Naive thymus-derived CD4-positive, alpha-beta T cell (primary cell): ENCODE data around the gene MARS1. TPM values are rescaled to one million over a fixed set of nuclear protein-coding genes. Genes with fewer than 3 reads are reported as not detected.
"Not testable (repeated sequence)": the region's sequence is repeated elsewhere in the genome, so short reads cannot be mapped to it uniquely, and the experiment has no call there.

Experiments used
- ATAC-seq: fragments of 150-1000 bp; cut with Tn5 transposase; 2 replicates; pipeline ENCODE4 v1.10.0; 2021; ENCODE audit warnings: mild to moderate bottlenecking, moderate library complexity
- CTCF ChIA-PET: fragments of 350-600 bp; sonication (Branson Sonifier 250); formaldehyde crosslinking; loops from one replicate; lab custom pipeline; 2021; ENCODE audit warnings: antibody characterized with exemption; lab: Charles Lee
- POLR2A ChIA-PET: fragments of 350-600 bp; sonication (Branson Sonifier 250); formaldehyde crosslinking; loops from one replicate; lab custom pipeline; 2021; ENCODE audit warnings: antibody characterized with exemption, inconsistent platforms; lab: Charles Lee
- DNase-seq, 9 donors: peaks; one replicate each; pipeline versions ENCODE4 v3.0.0 to v3.0.0-alpha.2; 2020 to 2022; ENCODE audit warnings: mixed read lengths in 1 of 9
- H3K27ac ChIP-seq: one replicate; pipeline ENCODE4 v1.7.0; 2013; ENCODE audit warnings: mild to moderate bottlenecking, low read depth, low read length, moderate library complexity
- H3K27me3 ChIP-seq, 2 donors: one replicate each; pipeline ENCODE4 v1.7.0; 2013; ENCODE audit warnings: low read length in 2 of 2, mild to moderate bottlenecking in 2 of 2, moderate library complexity in 2 of 2; ENCODE audit not compliant: control insufficient read depth in 2 of 2, insufficient read depth in 2 of 2
- H3K36me3 ChIP-seq, 3 experiments: 1 replicate in 2 of 3; 2 replicates in 1 of 3; pipeline ENCODE4 v1.7.0; 2013; ENCODE audit warnings: low read length in 3 of 3, mild to moderate bottlenecking in 3 of 3, moderate library complexity in 1 of 3; ENCODE audit not compliant: insufficient read depth in 3 of 3, control insufficient read depth in 2 of 3
- H3K4me1 ChIP-seq, 2 donors: one replicate each; pipeline ENCODE4 v1.7.0; 2013; ENCODE audit warnings: low read length in 2 of 2, mild to moderate bottlenecking in 2 of 2, moderate library complexity in 1 of 2; ENCODE audit not compliant: control insufficient read depth in 2 of 2, insufficient read depth in 2 of 2
- H3K4me3 ChIP-seq: 2 replicates; pipeline ENCODE4 v1.7.0; 2013; ENCODE audit warnings: mild to moderate bottlenecking, low read length
- H3K9me3 ChIP-seq, 3 experiments: 1 replicate in 2 of 3; 2 replicates in 1 of 3; pipeline ENCODE4 v1.7.0; 2013; ENCODE audit warnings: low read length in 3 of 3; ENCODE audit not compliant: control insufficient read depth in 2 of 3
- H3K27ac Mint-ChIP-seq, 9 donors: one replicate each; pipeline ENCODE4 v1.8.0; 2020 to 2022; ENCODE audit warnings: mixed read lengths in 9 of 9, mild to moderate bottlenecking in 8 of 9, moderate library complexity in 5 of 9, inconsistent platforms in 2 of 9
- H3K27me3 Mint-ChIP-seq, 5 donors: one replicate each; pipeline ENCODE4 v1.8.0; 2021 to 2022; ENCODE audit warnings: mixed read lengths in 5 of 5, mild to moderate bottlenecking in 1 of 5
- H3K36me3 Mint-ChIP-seq, 5 donors: one replicate each; pipeline ENCODE4 v1.8.0; 2020 to 2022; ENCODE audit warnings: mixed read lengths in 5 of 5, mild to moderate bottlenecking in 3 of 5, inconsistent platforms in 1 of 5
- H3K4me1 Mint-ChIP-seq, 7 donors: one replicate each; pipeline ENCODE4 v1.8.0; 2020 to 2022; ENCODE audit warnings: mixed read lengths in 7 of 7, mild to moderate bottlenecking in 3 of 7, inconsistent platforms in 1 of 7
- H3K4me3 Mint-ChIP-seq, 10 donors: one replicate each; pipeline ENCODE4 v1.8.0; 2020 to 2022; ENCODE audit warnings: mild to moderate bottlenecking in 10 of 10, mixed read lengths in 10 of 10, moderate library complexity in 6 of 10, inconsistent platforms in 2 of 10
- H3K9me3 Mint-ChIP-seq, 11 donors: one replicate each; pipeline ENCODE4 v1.8.0; 2020 to 2022; ENCODE audit warnings: mixed read lengths in 11 of 11, mild to moderate bottlenecking in 4 of 11, inconsistent platforms in 1 of 11, moderate library complexity in 1 of 11
- intact Hi-C, 2 donors: fragments of 100-400 bp; cut with micrococcal nuclease; formaldehyde crosslinking; loops; one replicate each; pipeline ENCODE4 v1.15.1; 2023
- polyA plus RNA-seq, 2 donors: library from polyadenylated mRNA; unstranded; fragments of 300-500 nt; fragmentation: Illumina TruSeq; gene quantifications; one replicate each; pipeline ENCODE4 v1.2.3, GENCODE V29; 2021
- total RNA-seq, 6 experiments: library from RNA in 5 of 6; stranded (reverse) in 5 of 6; gene quantifications; 1 replicate in 5 of 6; 2 replicates in 1 of 6; pipeline ENCODE4 v1.2.3 and lab custom pipeline; 2021 to 2026

Gene MARS1
- total and polyA plus RNA-seq, 7 experiments from 2014 or later, result 86.0 to 229 (median 184) TPM

DNA sequence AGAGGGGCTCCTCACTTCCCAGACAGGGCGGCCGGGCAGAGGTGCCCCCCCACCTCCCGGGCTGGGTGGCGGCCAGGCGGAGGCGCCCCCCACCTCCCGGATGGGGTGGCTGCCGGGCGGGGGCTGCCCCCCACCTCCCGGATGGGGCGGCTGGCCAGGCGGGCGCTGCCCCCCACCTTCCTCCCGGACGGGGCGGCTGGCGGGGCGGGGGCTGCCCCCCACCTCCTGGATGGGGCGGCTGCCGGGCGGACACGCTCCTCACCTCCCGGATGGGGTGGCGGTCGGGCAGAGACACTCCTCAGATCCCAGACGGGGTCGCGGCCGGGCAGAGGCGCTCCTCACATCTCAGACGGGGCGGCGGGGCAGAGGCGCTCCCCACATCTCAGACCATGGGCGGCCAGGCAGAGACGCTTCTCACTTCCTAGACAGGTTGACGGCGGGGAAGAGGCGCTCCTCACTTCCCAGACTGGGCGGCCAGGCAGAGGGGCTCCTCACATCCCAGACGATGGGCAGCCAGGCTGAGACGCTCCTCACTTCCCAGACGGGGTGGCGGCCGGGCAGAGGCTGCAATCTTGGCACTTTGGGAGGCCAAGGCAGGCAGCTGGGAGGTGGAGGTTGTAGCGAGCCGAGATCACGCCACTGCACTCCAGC, 7.3 kb downstream of the MARS1 start:
- H3K27ac Mint-ChIP-seq, H3K27me3 Mint-ChIP-seq, DNase-seq, H3K9me3 Mint-ChIP-seq, H3K27ac ChIP-seq, CTCF ChIA-PET, intact Hi-C loops, H3K4me3 ChIP-seq, POLR2A ChIA-PET, H3K4me3 Mint-ChIP-seq, H3K27me3 ChIP-seq, H3K9me3 ChIP-seq, ATAC-seq, H3K4me1 ChIP-seq: not testable (repeated sequence)
- peaks cover 10 to 62% (median 22%) of the 10 kb centered on the region in 3 experiments for H3K36me3 ChIP-seq
- H3K4me1 Mint-ChIP-seq, result peaks cover 7 to 23% (median 17%) of the 10 kb centered on the region in 7 donors
- peaks cover 14 to 51% (median 26%) of the 10 kb centered on the region in 5 donors for H3K36me3 Mint-ChIP-seq

DNA sequence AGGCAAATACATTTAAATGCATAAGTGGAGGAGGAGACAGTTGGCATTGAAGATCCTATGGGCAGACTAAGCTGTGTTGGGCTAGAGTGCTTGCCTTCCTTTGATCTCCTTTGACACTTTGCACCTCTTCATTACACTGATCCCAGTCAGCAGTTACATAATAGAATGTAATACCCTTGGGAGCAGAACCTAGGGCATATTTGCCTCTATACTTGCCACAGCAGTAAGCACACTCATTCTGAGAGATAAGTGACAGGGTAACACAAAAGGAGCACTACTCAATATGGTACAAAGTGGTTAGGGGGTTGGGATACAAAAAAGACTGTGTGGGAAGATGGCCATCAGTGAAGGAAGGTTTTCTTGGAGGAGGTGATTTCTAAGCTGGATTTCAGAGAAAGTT, 9.0 kb downstream of the MARS1 start:
- intact Hi-C loops, result no loop called here
- no peaks in the 10 kb centered on the region for H3K9me3 ChIP-seq
- CTCF ChIA-PET, result no interaction called here
- no peaks in the 10 kb centered on the region for H3K27me3 Mint-ChIP-seq
- DNase-seq, result no peak
- peaks cover 12 to 62% (median 19%) of the 10 kb centered on the region in 3 experiments for H3K36me3 ChIP-seq
- peaks cover 11 to 55% (median 26%) of the 10 kb centered on the region in 5 donors for H3K36me3 Mint-ChIP-seq
- H3K4me1 ChIP-seq, result no peaks in the 10 kb centered on the region
- H3K27ac Mint-ChIP-seq, result peak overlapping the region in 5 of 9 donors; percentile 5 to 46 (median 13)
- H3K4me3 Mint-ChIP-seq, result no peak overlapping the region
- H3K4me1 Mint-ChIP-seq, result peaks cover 5 to 20% (median 13%) of the 10 kb centered on the region in 7 donors
- no peaks in the 10 kb centered on the region for H3K27me3 ChIP-seq
- H3K27ac ChIP-seq, result no peak overlapping the region
- POLR2A ChIA-PET, result interaction anchor here (1.4 kb wide), 1 partner anchor 19 kb away, joined by 9 read pairs; no protein-coding TSS in a partner anchor
- H3K4me3 ChIP-seq, result no peak overlapping the region
- no peak for ATAC-seq
- peaks cover 0 to 2% (median 0%) of the 10 kb centered on the region in 11 donors for H3K9me3 Mint-ChIP-seq

DNA sequence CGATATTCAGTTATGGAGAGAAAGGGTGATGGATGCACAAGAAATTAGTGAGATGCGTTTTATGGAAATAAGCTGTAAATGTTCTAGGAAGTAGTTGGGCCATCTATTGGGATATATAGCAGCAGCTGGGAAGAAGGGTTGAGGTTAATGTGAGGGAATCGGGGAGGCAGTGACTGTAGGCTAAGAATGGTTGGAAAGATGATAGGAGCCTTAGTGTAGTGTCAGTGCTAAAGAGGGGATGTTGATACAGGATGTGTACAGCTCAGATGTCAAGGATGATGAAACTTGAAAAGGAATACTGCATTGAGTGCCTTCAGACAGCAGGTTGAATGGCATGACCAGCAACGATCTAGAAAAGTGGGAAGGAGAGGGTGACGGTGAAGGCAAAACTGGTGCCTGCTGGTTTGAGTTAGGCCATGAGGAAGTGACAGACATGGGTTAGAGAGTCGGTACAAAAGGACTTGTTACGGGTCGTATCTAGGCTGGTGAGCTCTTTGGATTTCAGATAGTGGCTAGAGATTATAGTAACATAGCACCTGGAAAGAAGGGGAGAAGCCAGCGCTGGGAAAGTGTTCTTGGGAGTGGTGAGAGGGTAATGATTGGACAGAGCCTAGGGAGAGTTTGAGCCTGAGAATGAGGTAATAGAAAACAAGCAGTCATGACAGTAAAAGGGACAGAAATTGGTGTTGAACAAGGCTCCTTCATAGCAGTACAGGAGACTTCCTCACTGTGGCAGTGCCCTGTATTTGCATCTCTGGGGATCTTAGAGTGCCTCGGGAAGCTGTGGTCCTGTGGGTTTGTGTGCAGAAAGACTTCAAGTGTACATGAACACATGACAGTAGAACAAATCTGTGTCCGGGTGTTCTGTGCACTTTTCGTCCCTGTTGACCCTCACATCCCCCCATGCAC, 9.6 kb downstream of the MARS1 start:
- no peak overlapping the region for H3K4me3 Mint-ChIP-seq
- ATAC-seq (no peak), DNase-seq (no peak)
- Histone ChIP-seq H3K27me3 (no peaks in the 10 kb centered on the region), H3K4me1 (no peaks in the 10 kb centered on the region), H3K36me3 (peaks cover 12 to 64% (median 24%) of the 10 kb centered on the region in 3 experiments), H3K27ac (no peak overlapping the region), H3K9me3 (no peaks in the 10 kb centered on the region), H3K4me3 (no peak overlapping the region)
- H3K27ac Mint-ChIP-seq, result peak overlapping the region in 8 of 9 donors; percentile 5 to 65 (median 30)
- CTCF ChIA-PET, result no interaction called here
- peaks cover 0 to 2% (median 0%) of the 10 kb centered on the region in 11 donors for H3K9me3 Mint-ChIP-seq
- H3K27me3 Mint-ChIP-seq, result no peaks in the 10 kb centered on the region
- peaks cover 5 to 20% (median 13%) of the 10 kb centered on the region in 7 donors for H3K4me1 Mint-ChIP-seq
- peaks cover 11 to 59% (median 31%) of the 10 kb centered on the region in 5 donors for H3K36me3 Mint-ChIP-seq
- POLR2A ChIA-PET, result interaction anchor here (1.4 kb wide), 1 partner anchor 18 kb away, joined by 9 read pairs; no protein-coding TSS in a partner anchor
- intact Hi-C loops, result no loop called here

DNA sequence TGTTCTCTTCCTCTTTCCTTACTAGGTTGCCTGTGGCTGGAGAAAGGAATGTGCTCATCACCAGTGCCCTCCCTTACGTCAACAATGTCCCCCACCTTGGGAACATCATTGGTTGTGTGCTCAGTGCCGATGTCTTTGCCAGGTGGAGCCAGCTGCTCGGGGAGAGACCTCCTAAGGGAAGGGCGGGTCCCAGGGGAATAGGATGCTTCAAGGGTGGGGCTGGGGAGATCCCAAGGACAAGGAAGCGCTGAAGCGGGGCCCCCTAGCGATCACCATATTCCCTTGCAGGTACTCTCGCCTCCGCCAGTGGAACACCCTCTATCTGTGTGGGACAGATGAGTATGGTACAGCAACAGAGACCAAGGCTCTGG, 10.2 kb downstream of the MARS1 start:
- Mint-ChIP-seq H3K4me3 (no peak overlapping the region), H3K9me3 (peaks cover 0 to 2% (median 0%) of the 10 kb centered on the region in 11 donors)

DNA sequence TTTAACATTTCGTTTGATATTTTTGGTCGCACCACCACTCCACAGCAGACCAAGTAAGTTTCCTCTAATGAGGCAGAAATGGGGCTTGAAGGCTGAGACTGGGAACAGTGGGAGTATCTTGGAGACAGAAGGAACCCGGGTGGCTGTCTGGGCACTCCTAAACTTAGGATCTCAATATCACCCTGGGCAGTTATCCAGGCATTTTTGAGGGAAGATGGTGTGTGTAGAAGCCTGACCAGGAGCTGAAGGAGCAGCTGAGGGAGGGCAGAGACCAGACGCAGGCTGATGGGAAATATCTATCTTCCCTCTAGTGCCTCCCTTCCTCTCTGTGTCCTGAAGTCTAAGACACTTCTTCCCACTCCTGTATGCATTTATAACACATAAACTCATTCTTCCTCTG, 10.7 kb downstream of the MARS1 start:
- ATAC-seq (no peak), DNase-seq (no peak)
- CTCF ChIA-PET, result no interaction called here
- POLR2A ChIA-PET, result no interaction called here
- no peak overlapping the region for H3K4me3 Mint-ChIP-seq
- H3K9me3 Mint-ChIP-seq, result peaks cover 0 to 2% (median 0%) of the 10 kb centered on the region in 11 donors
- Histone ChIP-seq H3K27ac (no peak overlapping the region), H3K4me3 (no peak overlapping the region), H3K4me1 (no peaks in the 10 kb centered on the region), H3K9me3 (no peaks in the 10 kb centered on the region), H3K27me3 (no peaks in the 10 kb centered on the region), H3K36me3 (peaks cover 12 to 59% (median 19%) of the 10 kb centered on the region in 3 experiments)
- no peaks in the 10 kb centered on the region for H3K27me3 Mint-ChIP-seq
- peaks cover 0 to 18% (median 11%) of the 10 kb centered on the region in 7 donors for H3K4me1 Mint-ChIP-seq
- peak overlapping the region in 1 of 9 donors; percentile 45 for H3K27ac Mint-ChIP-seq
- intact Hi-C loops, result no loop called here
- peaks cover 11 to 57% (median 25%) of the 10 kb centered on the region in 5 donors for H3K36me3 Mint-ChIP-seq

More for the DNA sequence above, 10.2 kb downstream of the MARS1 start:
- POLR2A ChIA-PET, result no interaction called here
- H3K4me1 Mint-ChIP-seq, result peaks cover 0 to 18% (median 11%) of the 10 kb centered on the region in 7 donors
- Histone ChIP-seq H3K4me3 (no peak overlapping the region), H3K27me3 (no peaks in the 10 kb centered on the region), H3K9me3 (no peaks in the 10 kb centered on the region), H3K36me3 (peaks cover 12 to 58% (median 19%) of the 10 kb centered on the region in 3 experiments), H3K4me1 (no peaks in the 10 kb centered on the region), H3K27ac (no peak overlapping the region)
- H3K27me3 Mint-ChIP-seq, result no peaks in the 10 kb centered on the region
- intact Hi-C loops, result no loop called here
- DNase-seq (no peak), ATAC-seq (no peak)
- peak overlapping the region in 4 of 9 donors; percentile 5 to 46 (median 30) for H3K27ac Mint-ChIP-seq
- H3K36me3 Mint-ChIP-seq, result peaks cover 11 to 56% (median 25%) of the 10 kb centered on the region in 5 donors
- CTCF ChIA-PET, result no interaction called here

DNA sequence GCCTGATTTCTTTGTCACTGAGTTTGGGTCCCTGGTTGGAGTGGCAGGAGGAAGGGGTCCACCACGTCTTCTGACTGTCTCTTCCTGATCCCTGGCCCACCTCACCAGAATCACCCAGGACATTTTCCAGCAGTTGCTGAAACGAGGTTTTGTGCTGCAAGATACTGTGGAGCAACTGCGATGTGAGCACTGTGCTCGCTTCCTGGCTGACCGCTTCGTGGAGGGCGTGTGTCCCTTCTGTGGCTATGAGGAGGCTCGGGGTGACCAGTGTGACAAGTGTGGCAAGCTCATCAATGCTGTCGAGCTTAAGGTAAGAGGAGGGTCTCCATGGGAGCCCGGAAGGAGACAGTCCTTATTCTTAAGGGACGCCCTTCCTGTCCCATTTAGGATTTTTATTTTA, 12.3 kb downstream of the MARS1 start:
- no peaks in the 10 kb centered on the region for H3K4me1 ChIP-seq
- Mint-ChIP-seq H3K36me3 (peaks cover 11 to 58% (median 33%) of the 10 kb centered on the region in 5 donors), H3K9me3 (peaks cover 0 to 2% (median 0%) of the 10 kb centered on the region in 11 donors), H3K4me1 (peaks cover 0 to 18% (median 11%) of the 10 kb centered on the region in 7 donors), H3K4me3 (no peak overlapping the region), H3K27me3 (no peaks in the 10 kb centered on the region), H3K27ac (peak overlapping the region in 4 of 9 donors; percentile 35 to 52 (median 40))
- intact Hi-C loops, result no loop called here
- H3K27me3 ChIP-seq, result no peaks in the 10 kb centered on the region
- H3K4me3 ChIP-seq, result no peak overlapping the region
- no peaks in the 10 kb centered on the region for H3K9me3 ChIP-seq
- POLR2A ChIA-PET, result no interaction called here
- H3K36me3 ChIP-seq, result peaks cover 18 to 75% (median 19%) of the 10 kb centered on the region in 3 experiments
- CTCF ChIA-PET, result interaction anchor here (2.7 kb wide), 1 partner anchor 23 kb away, joined by 9 read pairs; no protein-coding TSS in a partner anchor
- no peak for ATAC-seq
- H3K27ac ChIP-seq, result no peak overlapping the region
- no peak for DNase-seq
